ENCODE results near the gene LCP2. TPM values are rescaled to one million over a fixed set of nuclear protein-coding genes. Genes with fewer than 3 reads are reported as not detected.
A peak's percentile ranks its signal among the peaks of the same experiment; 100 is the strongest.

LCP2 gene
- total and polyA plus RNA-seq, 7 experiments from 2014 or later, result 189 to 414 (median 295) TPM

GRCh38 chr5:170226661-170227060 lies 70.9 kb downstream of the LCP2 start:
- Mint-ChIP-seq H3K27me3 (no peaks in the 10 kb centered on the region), H3K36me3 (no peaks in the 10 kb centered on the region), H3K4me3 (no peak overlapping the region), H3K9me3 (no peaks in the 10 kb centered on the region), H3K4me1 (peaks cover 0 to 11% (median 5%) of the 10 kb centered on the region in 7 donors), H3K27ac (no peak overlapping the region)
- H3K9me3 ChIP-seq (ENCODE audit: control insufficient read depth in 2 of 3, low read length in 3 of 3), result no peaks in the 10 kb centered on the region
- H3K4me1 ChIP-seq (ENCODE audit: control insufficient read depth in 2 of 2, insufficient read depth in 2 of 2, low read length in 2 of 2), result no peaks in the 10 kb centered on the region
- H3K4me3 ChIP-seq (ENCODE audit: low read length), result no peak overlapping the region
- no peak overlapping the region for H3K27ac ChIP-seq (ENCODE audit: low read depth, low read length)
- ATAC-seq, result no peak
- H3K36me3 ChIP-seq (ENCODE audit: control insufficient read depth in 2 of 3, insufficient read depth in 3 of 3, low read length in 3 of 3), result no peaks in the 10 kb centered on the region
- intact Hi-C loops (cut with micrococcal nuclease), result loop anchor here (1.0 to 2.0 kb wide), 8 partner anchors 42 to 195 kb away; partner anchors contain the start of gene LCP2 (in 1 of the 2)
- POLR2A ChIA-PET, result interaction anchor here (1.4 to 2.5 kb wide), 5 partner anchors 39 to 111 kb away, joined by 3 to 13 read pairs (median 10); no protein-coding TSS in a partner anchor
- H3K27me3 ChIP-seq (ENCODE audit: control insufficient read depth in 2 of 2, insufficient read depth in 2 of 2, low read length in 2 of 2), result no peaks in the 10 kb centered on the region
- CTCF ChIA-PET, result interaction anchor here (0.6 to 11.4 kb wide), 21 partner anchors 8 to 196 kb away, joined by 3 to 177 read pairs (median 5); partner anchors contain the start of gene LCP2
- no peak for DNase-seq

GRCh38 chr5:170226129-170226615 lies 71.4 kb downstream of the LCP2 start:
- ATAC-seq (no peak), DNase-seq (no peak)
- peaks cover 0 to 11% (median 5%) of the 10 kb centered on the region in 7 donors for H3K4me1 Mint-ChIP-seq
- Histone ChIP-seq H3K27me3 (ENCODE audit: control insufficient read depth in 2 of 2, insufficient read depth in 2 of 2, low read length in 2 of 2) (no peaks in the 10 kb centered on the region), H3K9me3 (ENCODE audit: control insufficient read depth in 2 of 3, low read length in 3 of 3) (no peaks in the 10 kb centered on the region), H3K4me3 (ENCODE audit: low read length) (no peak overlapping the region), H3K27ac (ENCODE audit: low read depth, low read length) (no peak overlapping the region), H3K4me1 (ENCODE audit: control insufficient read depth in 2 of 2, insufficient read depth in 2 of 2, low read length in 2 of 2) (no peaks in the 10 kb centered on the region), H3K36me3 (ENCODE audit: control insufficient read depth in 2 of 3, insufficient read depth in 3 of 3, low read length in 3 of 3) (no peaks in the 10 kb centered on the region)
- ChIA-PET CTCF (interaction anchor here (0.6 to 11.4 kb wide), 29 partner anchors 8 to 235 kb away, joined by 3 to 177 read pairs (median 4); partner anchors contain the start of gene LCP2), POLR2A (interaction anchor here (1.4 to 2.5 kb wide), 5 partner anchors 40 to 112 kb away, joined by 3 to 13 read pairs (median 10); no protein-coding TSS in a partner anchor)
- H3K27ac Mint-ChIP-seq, result peak overlapping the region in 2 of 9 donors; percentile 61 to 75
- no peak overlapping the region for H3K4me3 Mint-ChIP-seq
- H3K36me3 Mint-ChIP-seq, result no peaks in the 10 kb centered on the region
- intact Hi-C loops (cut with micrococcal nuclease), result loop anchor here (1.0 to 2.0 kb wide), 8 partner anchors 42 to 195 kb away; partner anchors contain the start of gene LCP2 (in 1 of the 2)
- H3K27me3 Mint-ChIP-seq, result no peaks in the 10 kb centered on the region
- H3K9me3 Mint-ChIP-seq, result no peaks in the 10 kb centered on the region

GRCh38 chr5:170225326-170226128 lies 72.0 kb downstream of the LCP2 start:
- DNase-seq (peak; percentile 45 to 78 (median 69)), ATAC-seq (peak; percentile 75)
- Mint-ChIP-seq H3K4me3 (peak overlapping the region in 1 of 10 donors; percentile 15), H3K27me3 (no peaks in the 10 kb centered on the region), H3K27ac (peak overlapping the region in 3 of 9 donors; percentile 31 to 75 (median 61)), H3K9me3 (no peaks in the 10 kb centered on the region), H3K36me3 (no peaks in the 10 kb centered on the region), H3K4me1 (peaks cover 0 to 11% (median 5%) of the 10 kb centered on the region in 7 donors)
- CTCF ChIA-PET, result interaction anchor here (0.6 to 11.4 kb wide), 27 partner anchors 8 to 235 kb away, joined by 3 to 177 read pairs (median 4); partner anchors contain the start of gene LCP2
- Histone ChIP-seq H3K9me3 (ENCODE audit: control insufficient read depth in 2 of 3, low read length in 3 of 3) (no peaks in the 10 kb centered on the region), H3K4me1 (ENCODE audit: control insufficient read depth in 2 of 2, insufficient read depth in 2 of 2, low read length in 2 of 2) (no peaks in the 10 kb centered on the region), H3K4me3 (ENCODE audit: low read length) (no peak overlapping the region), H3K36me3 (ENCODE audit: control insufficient read depth in 2 of 3, insufficient read depth in 3 of 3, low read length in 3 of 3) (no peaks in the 10 kb centered on the region), H3K27me3 (ENCODE audit: control insufficient read depth in 2 of 2, insufficient read depth in 2 of 2, low read length in 2 of 2) (no peaks in the 10 kb centered on the region), H3K27ac (ENCODE audit: low read depth, low read length) (no peak overlapping the region)
- POLR2A ChIA-PET, result interaction anchor here (1.4 to 2.5 kb wide), 6 partner anchors 40 to 114 kb away, joined by 3 to 13 read pairs (median 10); no protein-coding TSS in a partner anchor
- intact Hi-C loops (cut with micrococcal nuclease), result loop anchor here (1.0 to 2.0 kb wide), 8 partner anchors 43 to 196 kb away; partner anchors contain the start of gene LCP2 (in 1 of the 2)

- no peaks in the 10 kb centered on the region for H3K36me3 ChIP-seq (ENCODE audit: control insufficient read depth in 2 of 3, insufficient read depth in 3 of 3, low read length in 3 of 3)
- H3K27ac Mint-ChIP-seq, result peak overlapping the region in 1 of 9 donors; percentile 6
- CTCF ChIA-PET, result interaction anchor here (0.6 to 11.4 kb wide), 8 partner anchors 36 to 116 kb away, joined by 3 to 177 read pairs (median 4); no protein-coding TSS in a partner anchor
- no peaks in the 10 kb centered on the region for H3K9me3 ChIP-seq (ENCODE audit: control insufficient read depth in 2 of 3, low read length in 3 of 3)
- no peaks in the 10 kb centered on the region for H3K36me3 Mint-ChIP-seq
- no peaks in the 10 kb centered on the region for H3K27me3 Mint-ChIP-seq
- ATAC-seq (no peak), DNase-seq (no peak)
- no peaks in the 10 kb centered on the region for H3K27me3 ChIP-seq (ENCODE audit: control insufficient read depth in 2 of 2, insufficient read depth in 2 of 2, low read length in 2 of 2)
- no peaks in the 10 kb centered on the region for H3K9me3 Mint-ChIP-seq
- POLR2A ChIA-PET, result interaction anchor here (2.1 kb wide), 1 partner anchor 115 kb away, joined by 9 read pairs; no protein-coding TSS in a partner anchor
- no peak overlapping the region for H3K27ac ChIP-seq (ENCODE audit: low read depth, low read length)
- peaks cover 0 to 11% (median 5%) of the 10 kb centered on the region in 7 donors for H3K4me1 Mint-ChIP-seq
- H3K4me1 ChIP-seq (ENCODE audit: control insufficient read depth in 2 of 2, insufficient read depth in 2 of 2, low read length in 2 of 2), result no peaks in the 10 kb centered on the region
- H3K4me3 ChIP-seq (ENCODE audit: low read length), result no peak overlapping the region
- no peak overlapping the region for H3K4me3 Mint-ChIP-seq
- intact Hi-C loops (cut with micrococcal nuclease), result loop anchor here in 1 of 2 donors (2.0 kb wide), 1 partner anchor 123 kb away; no protein-coding TSS in a partner anchor
These were observed 73.7 kb downstream of the LCP2 start for GRCh38 chr5:170223906-170224305.

GRCh38 chr5:170223360-170223759 lies 74.2 kb downstream of the LCP2 start:
- Mint-ChIP-seq H3K27ac (no peak overlapping the region), H3K4me1 (peaks cover 0 to 11% (median 5%) of the 10 kb centered on the region in 7 donors), H3K9me3 (no peaks in the 10 kb centered on the region), H3K36me3 (no peaks in the 10 kb centered on the region), H3K4me3 (no peak overlapping the region), H3K27me3 (no peaks in the 10 kb centered on the region)
- ATAC-seq (no peak), DNase-seq (no peak)
- Histone ChIP-seq H3K27me3 (ENCODE audit: control insufficient read depth in 2 of 2, insufficient read depth in 2 of 2, low read length in 2 of 2) (no peaks in the 10 kb centered on the region), H3K4me3 (ENCODE audit: low read length) (no peak overlapping the region), H3K36me3 (ENCODE audit: control insufficient read depth in 2 of 3, insufficient read depth in 3 of 3, low read length in 3 of 3) (no peaks in the 10 kb centered on the region), H3K9me3 (ENCODE audit: control insufficient read depth in 2 of 3, low read length in 3 of 3) (no peaks in the 10 kb centered on the region), H3K27ac (ENCODE audit: low read depth, low read length) (no peak overlapping the region), H3K4me1 (ENCODE audit: control insufficient read depth in 2 of 2, insufficient read depth in 2 of 2, low read length in 2 of 2) (no peaks in the 10 kb centered on the region)
- intact Hi-C loops (cut with micrococcal nuclease), result no loop called here
- CTCF ChIA-PET, result interaction anchor here (0.6 to 11.4 kb wide), 9 partner anchors 36 to 207 kb away, joined by 3 to 177 read pairs (median 4); partner anchors contain the start of gene LCP2
- POLR2A ChIA-PET, result interaction anchor here (2.1 kb wide), 1 partner anchor 116 kb away, joined by 9 read pairs; no protein-coding TSS in a partner anchor

GRCh38 chr5:170221327-170221741 lies 76.2 kb downstream of the LCP2 start:
- Mint-ChIP-seq H3K4me1 (peaks cover 0 to 11% (median 5%) of the 10 kb centered on the region in 7 donors), H3K9me3 (no peaks in the 10 kb centered on the region), H3K36me3 (no peaks in the 10 kb centered on the region), H3K27ac (no peak overlapping the region), H3K27me3 (peaks cover 0 to 2% (median 0%) of the 10 kb centered on the region in 5 donors), H3K4me3 (no peak overlapping the region)
- Histone ChIP-seq H3K4me3 (ENCODE audit: low read length) (no peak overlapping the region), H3K4me1 (ENCODE audit: control insufficient read depth in 2 of 2, insufficient read depth in 2 of 2, low read length in 2 of 2) (no peaks in the 10 kb centered on the region), H3K9me3 (ENCODE audit: control insufficient read depth in 2 of 3, low read length in 3 of 3) (no peaks in the 10 kb centered on the region), H3K27me3 (ENCODE audit: control insufficient read depth in 2 of 2, insufficient read depth in 2 of 2, low read length in 2 of 2) (no peaks in the 10 kb centered on the region), H3K36me3 (ENCODE audit: control insufficient read depth in 2 of 3, insufficient read depth in 3 of 3, low read length in 3 of 3) (no peaks in the 10 kb centered on the region), H3K27ac (ENCODE audit: low read depth, low read length) (no peak overlapping the region)
- ATAC-seq, result no peak
- ChIA-PET POLR2A (interaction anchor here (0.6 kb wide), 1 partner anchor 63 kb away, joined by 5 read pairs; no protein-coding TSS in a partner anchor), CTCF (interaction anchor here (1.4 to 11.4 kb wide), 3 partner anchors 118 to 200 kb away, joined by 3 to 177 read pairs (median 4); no protein-coding TSS in a partner anchor)
- intact Hi-C loops (cut with micrococcal nuclease), result no loop called here
- DNase-seq, result no peak
